Measurements from ENCODE around the gene GLCCI1.

Gene GLCCI1

GRCh38 chr7:7964250-7964649, 4.3 kb upstream of the GLCCI1 start:
- DNase-seq, result no peak

- no peak for DNase-seq
Measured at GRCh38 chr7:7964691-7965090, 3.9 kb upstream of the GLCCI1 start.

- DNase-seq, result no peak
Measured at GRCh38 chr7:7965301-7965700, 3.3 kb upstream of the GLCCI1 start.

- DNase-seq, result no peak
Measured at GRCh38 chr7:7966141-7966734, 2.4 kb upstream of the GLCCI1 start.

GRCh38 chr7:7967886-7968543, 581 bp upstream of the GLCCI1 start:
- no peak for DNase-seq

- DNase-seq, result peak; percentile 33
Measured at GRCh38 chr7:7969306-7970236, 975 bp downstream of the GLCCI1 start.

GRCh38 chr7:7970237-7970530, 1.6 kb downstream of the GLCCI1 start:
- DNase-seq, result no peak

GRCh38 chr7:7970531-7971307, 2.1 kb downstream of the GLCCI1 start:
- DNase-seq, result no peak

- no peak for DNase-seq
Measured at GRCh38 chr7:7971308-7972040, 2.9 kb downstream of the GLCCI1 start.

- no peak for DNase-seq
Measured at GRCh38 chr7:7972128-7972527, 3.5 kb downstream of the GLCCI1 start.

- no peak for DNase-seq
Measured at GRCh38 chr7:7972922-7973594, 4.5 kb downstream of the GLCCI1 start.

- no peak for DNase-seq
Measured at GRCh38 chr7:7976677-7977076, 8.1 kb downstream of the GLCCI1 start.

- DNase-seq, result no peak
Measured at GRCh38 chr7:7977774-7978173, 9.2 kb downstream of the GLCCI1 start.

- DNase-seq, result no peak
Measured at GRCh38 chr7:7978860-7979259, 10.3 kb downstream of the GLCCI1 start.

- DNase-seq, result no peak
Measured at GRCh38 chr7:7979558-7979957, 11.0 kb downstream of the GLCCI1 start.

- DNase-seq, result no peak
Measured at GRCh38 chr7:7980134-7980533, 11.5 kb downstream of the GLCCI1 start.

GRCh38 chr7:7982904-7983303, 14.3 kb downstream of the GLCCI1 start:
- DNase-seq, result no peak

GRCh38 chr7:7984424-7984823, 15.8 kb downstream of the GLCCI1 start:
- DNase-seq, result no peak

GRCh38 chr7:7988706-7989105, 20.1 kb downstream of the GLCCI1 start:
- DNase-seq, result no peak

- DNase-seq, result no peak
Measured at GRCh38 chr7:7989133-7989532, 20.5 kb downstream of the GLCCI1 start.

- DNase-seq, result no peak
Measured at GRCh38 chr7:7989616-7990440, 21.2 kb downstream of the GLCCI1 start.
